PC-3 (cell line): ENCODE measurements around the gene TMEM164.

Experiments used
- CTCF ChIP-seq: fragments of 300-600 bp; sonication (generic); conservative IDR thresholded peaks from 2 replicates; pipeline ENCODE4 v1.5.1; 2017; ENCODE audit warnings: antibody characterized with exemption, low read depth, mild to moderate bottlenecking, low read length
- EZH2phosphoT487 ChIP-seq: fragments of 300-600 bp; sonication (generic); IDR thresholded peaks from 2 replicates; pipeline ENCODE4 v1.6.1; 2018; ENCODE audit warnings: mild to moderate bottlenecking, antibody characterized with exemption, low read length, borderline replicate concordance

- no peak for TF ChIP-seq CTCF
- TF ChIP-seq EZH2phosphoT487 = no peak
These were observed 39.6 kb downstream of the TMEM164 start for GRCh38 chrX:110042496-110042895.
